Keratinocyte (primary cell): ENCODE measurements around the gene MAP3K6. TPM values are rescaled to one million over a fixed set of nuclear protein-coding genes. Genes with fewer than 3 reads are reported as not detected.

Experiments
- DNase-seq: peaks from one replicate; pipeline ENCODE4 v3.0.0-alpha.2; 2011; ENCODE audit warnings: low read depth, missing footprints, low spot score
- FAIRE-seq: peaks from 2 replicates; lab custom pipeline; 2011; peaks lifted over from hg19 to GRCh38; lab: Jason Lieb, UNC
- H2AFZ ChIP-seq: 2 replicates; pipeline ENCODE4 v1.6.0; 2012; ENCODE audit warnings: low read length, control low read depth, inconsistent platforms; ENCODE audit not compliant: control insufficient read depth
- H3K27ac ChIP-seq: 2 replicates; pipeline ENCODE4 v1.5.1; 2011; ENCODE audit warnings: low read length; ENCODE audit not compliant: control insufficient read depth, insufficient read depth
- H3K27me3 ChIP-seq: 3 replicates; pipeline ENCODE4 v1.6.0; 2011; ENCODE audit warnings: low read length; ENCODE audit not compliant: control insufficient read depth, insufficient read depth; ENCODE audit errors: extremely low read depth
- H3K36me3 ChIP-seq, 2 experiments: 2 replicates in 1 of 2; 3 replicates in 1 of 2; pipeline ENCODE4 v1.5.1; 2011; ENCODE audit warnings: low read length in 2 of 2, mild to moderate bottlenecking in 1 of 2; ENCODE audit not compliant: control insufficient read depth in 2 of 2, insufficient read depth in 2 of 2; ENCODE audit errors: extremely low read depth in 1 of 2
- H3K4me1 ChIP-seq: 3 replicates; pipeline ENCODE4 v1.5.1; 2011; ENCODE audit warnings: low read length; ENCODE audit not compliant: control insufficient read depth, insufficient read depth; ENCODE audit errors: extremely low read depth
- H3K4me2 ChIP-seq: 3 replicates; pipeline ENCODE4 v1.6.0; 2011; ENCODE audit warnings: low read depth, low read length; ENCODE audit not compliant: control insufficient read depth, insufficient read depth; ENCODE audit errors: extremely low read depth
- H3K4me3 ChIP-seq, 3 experiments: fragments of 200-600 bp in 1 of 3; sonication (generic) in 1 of 3; 2 replicates in 2 of 3; 3 replicates in 1 of 3; pipeline ENCODE4 v1.5.1; 2011 to 2016; ENCODE audit warnings: low read length in 3 of 3, mild to moderate bottlenecking in 3 of 3, control low read depth in 2 of 3, inconsistent platforms in 1 of 3, low read depth in 1 of 3, mixed read lengths in 1 of 3, mixed run types in 1 of 3, moderate library complexity in 1 of 3; ENCODE audit not compliant: control insufficient read depth in 2 of 3, insufficient read depth in 2 of 3; ENCODE audit errors: extremely low read depth in 1 of 3
- H3K79me2 ChIP-seq: 2 replicates; pipeline ENCODE4 v1.6.0; 2012; ENCODE audit warnings: low read length; ENCODE audit not compliant: control insufficient read depth, insufficient read depth
- H3K9ac ChIP-seq: 3 replicates; pipeline ENCODE4 v1.6.0; 2011; ENCODE audit warnings: low read length; ENCODE audit not compliant: control insufficient read depth, insufficient read depth; ENCODE audit errors: extremely low read depth
- H3K9me1 ChIP-seq: 3 replicates; pipeline ENCODE4 v1.6.0; 2011; ENCODE audit warnings: low read length; ENCODE audit not compliant: control insufficient read depth, insufficient read depth; ENCODE audit errors: extremely low read depth
- H3K9me3 ChIP-seq: 2 replicates; pipeline ENCODE4 v1.5.1; 2012; ENCODE audit warnings: low read depth, low read length; ENCODE audit not compliant: control insufficient read depth
- H4K20me1 ChIP-seq: 3 replicates; pipeline ENCODE4 v1.6.0; 2011; ENCODE audit warnings: low read length; ENCODE audit not compliant: control insufficient read depth, insufficient read depth; ENCODE audit errors: extremely low read depth
- EZH2 ChIP-seq: IDR thresholded peaks from one replicate; pipeline ENCODE4 v1.6.1; 2012; ENCODE audit warnings: inconsistent platforms, mild to moderate bottlenecking, low read length, moderate library complexity
- dilution Hi-C: fragments of 300-500 bp; cut with MboI; formaldehyde crosslinking; loops from one replicate; pipeline ENCODE4 v1.7.0; 2020; ENCODE audit warnings: low sequenced_read_pairs; ENCODE audit not compliant: extremely low pct_ligation_motif_present
- polyA plus RNA-seq, 5 experiments: library from polyadenylated mRNA; depleted of rRNA in 3 of 5; stranded (reverse) in 3 of 5; stranded (forward) in 1 of 5; unstranded in 1 of 5; fragments of >200 nt; gene quantifications; 1 replicate in 1 of 5; 2 replicates in 3 of 5; 3 replicates in 1 of 5; pipeline versions ENCODE4 v1.2.1 to v1.2.3, GENCODE V29; 2011 to 2012; ENCODE audit warnings: missing spikeins in 2 of 5, low read depth in 1 of 5, low replicate concordance in 1 of 5
- small RNA-seq, 3 experiments: library from RNA; depleted of rRNA; stranded (forward); fragments of <200 nt; gene quantifications; one replicate each; pipeline ENCODE3, GENCODE V24; 2012; ENCODE audit warnings: low read depth in 3 of 3, low replicate concordance in 1 of 3; ENCODE audit not compliant: insufficient read length in 3 of 3
- TF ChIP-seq, protein P1 (sequence below), 3 experiments: IDR thresholded peaks in 1 of 3; conservative IDR thresholded peaks in 1 of 3; optimal IDR thresholded peaks in 1 of 3; 2 replicates in 2 of 3; 3 replicates in 1 of 3; pipeline versions ENCODE3 to v1.5.1; 2011; ENCODE audit warnings: low read length in 3 of 3, mild to moderate bottlenecking in 3 of 3, moderate library complexity in 2 of 3, control low read depth in 1 of 3, inconsistent platforms in 1 of 3; ENCODE audit not compliant: insufficient read depth in 2 of 3; ENCODE audit errors: extremely low read depth in 1 of 3

MAP3K6 gene
- polyA plus RNA-seq, 1 donor (not counting 4 experiments of a cell fraction or from before 2014, with no cell fraction given), result 13.4 TPM

DNA sequence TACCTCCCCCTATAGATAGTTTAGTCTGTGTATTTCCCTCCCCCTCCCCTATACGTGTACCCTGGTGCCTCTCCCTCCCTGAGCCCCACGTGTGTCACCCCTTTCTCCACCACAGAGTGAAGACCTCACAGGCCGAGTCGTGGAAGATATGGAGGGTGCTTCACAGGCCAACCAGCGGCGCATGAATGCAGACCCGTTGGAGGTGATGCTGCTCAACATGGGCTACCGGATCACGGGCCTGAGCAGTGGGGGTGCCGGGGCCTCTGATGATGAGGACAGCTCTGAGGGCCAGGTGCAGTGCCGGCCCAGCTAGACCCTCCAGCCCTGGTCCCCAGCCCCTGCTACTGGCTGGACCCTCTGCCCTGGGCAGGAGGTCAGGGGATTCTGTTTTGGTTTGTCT is 60.7 kb downstream of the MAP3K6 start:
- Histone ChIP-seq H3K4me2 (no peak overlapping the region), H3K4me3 (no peak overlapping the region), H3K79me2 (no peaks in the 10 kb centered on the region), H3K36me3 (peaks cover 0 to 4% of the 10 kb centered on the region in 2 experiments), H2AFZ (no peak overlapping the region), H3K9ac (no peak overlapping the region), H3K9me1 (no peaks in the 10 kb centered on the region), H3K9me3 (no peaks in the 10 kb centered on the region), H3K27ac (no peak overlapping the region), H4K20me1 (no peaks in the 10 kb centered on the region), H3K27me3 (no peaks in the 10 kb centered on the region), H3K4me1 (no peaks in the 10 kb centered on the region)
- no peak for TF ChIP-seq EZH2
- TF ChIP-seq, protein P1, sequence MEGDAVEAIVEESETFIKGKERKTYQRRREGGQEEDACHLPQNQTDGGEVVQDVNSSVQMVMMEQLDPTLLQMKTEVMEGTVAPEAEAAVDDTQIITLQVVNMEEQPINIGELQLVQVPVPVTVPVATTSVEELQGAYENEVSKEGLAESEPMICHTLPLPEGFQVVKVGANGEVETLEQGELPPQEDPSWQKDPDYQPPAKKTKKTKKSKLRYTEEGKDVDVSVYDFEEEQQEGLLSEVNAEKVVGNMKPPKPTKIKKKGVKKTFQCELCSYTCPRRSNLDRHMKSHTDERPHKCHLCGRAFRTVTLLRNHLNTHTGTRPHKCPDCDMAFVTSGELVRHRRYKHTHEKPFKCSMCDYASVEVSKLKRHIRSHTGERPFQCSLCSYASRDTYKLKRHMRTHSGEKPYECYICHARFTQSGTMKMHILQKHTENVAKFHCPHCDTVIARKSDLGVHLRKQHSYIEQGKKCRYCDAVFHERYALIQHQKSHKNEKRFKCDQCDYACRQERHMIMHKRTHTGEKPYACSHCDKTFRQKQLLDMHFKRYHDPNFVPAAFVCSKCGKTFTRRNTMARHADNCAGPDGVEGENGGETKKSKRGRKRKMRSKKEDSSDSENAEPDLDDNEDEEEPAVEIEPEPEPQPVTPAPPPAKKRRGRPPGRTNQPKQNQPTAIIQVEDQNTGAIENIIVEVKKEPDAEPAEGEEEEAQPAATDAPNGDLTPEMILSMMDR (optimal IDR thresholded peaks at IDR 0.05 in 1 of 3, IDR thresholded peaks at IDR 0.05 in 1 of 3, conservative IDR thresholded peaks at IDR 0.05 in 1 of 3; ENCODE audit: extremely low read depth in 1 of 3, insufficient read depth in 2 of 3, low read length in 3 of 3), result no peak
- no peak for DNase-seq
- FAIRE-seq, result no peak
- dilution Hi-C loops, result no loop called here

Small RNA genes lying within 50 kb of the gene (small RNA-seq; reads per million reads assigned to genes)
- 0 to 0.25 (median 0) reads per million in 3 experiments for gene RNU6-48P

Other genes starting within 250 kb of the MAP3K6 start
- gene SLC9A1, start 211.8 kb downstream of the MAP3K6 start, polyA plus RNA-seq, result 7.6 to 22.6 TPM (median 12.4 TPM) in 3 replicates
- 5.1 to 10.1 TPM (median 5.7 TPM) in 3 replicates for gene WDTC1, start 132.3 kb downstream of the MAP3K6 start, polyA plus RNA-seq
- gene TMEM222, start 44.8 kb downstream of the MAP3K6 start, polyA plus RNA-seq, result 23.7 to 40.4 TPM (median 31.3 TPM) in 3 replicates
- gene SYTL1, start 24.9 kb downstream of the MAP3K6 start, polyA plus RNA-seq, result 15.5 to 34.0 TPM (median 15.6 TPM) in 3 replicates
- gene FCN3, start 7.9 kb upstream of the MAP3K6 start, polyA plus RNA-seq, result 0.08 TPM in 1 of 3 replicates, not detected in the others
- gene CD164L2, start 16.4 kb upstream of the MAP3K6 start, polyA plus RNA-seq, result 2.6 to 5.9 TPM (median 2.7 TPM) in 3 replicates
- 0.94 to 2.5 TPM (median 1.4 TPM) in 3 replicates for gene GPR3, start 25.7 kb upstream of the MAP3K6 start, polyA plus RNA-seq
- 31.3 to 53.8 TPM (median 42.9 TPM) in 3 replicates for gene WASF2, start 123.2 kb upstream of the MAP3K6 start, polyA plus RNA-seq
- gene AHDC1, start 237.2 kb upstream of the MAP3K6 start, polyA plus RNA-seq, result 3.9 to 4.2 TPM (median 4.1 TPM) in 3 replicates